GM19438 (cell line): ENCODE measurements around the gene ACTR3C.

Experiments used
- ATAC-seq: cut with Tn5 transposase; IDR thresholded peaks from one replicate; pipeline ENCODE4 v1.9.1; 2021; ENCODE audit warnings: low read depth; ENCODE audit not compliant: unreplicated experiment

Gene ACTR3C

DNA sequence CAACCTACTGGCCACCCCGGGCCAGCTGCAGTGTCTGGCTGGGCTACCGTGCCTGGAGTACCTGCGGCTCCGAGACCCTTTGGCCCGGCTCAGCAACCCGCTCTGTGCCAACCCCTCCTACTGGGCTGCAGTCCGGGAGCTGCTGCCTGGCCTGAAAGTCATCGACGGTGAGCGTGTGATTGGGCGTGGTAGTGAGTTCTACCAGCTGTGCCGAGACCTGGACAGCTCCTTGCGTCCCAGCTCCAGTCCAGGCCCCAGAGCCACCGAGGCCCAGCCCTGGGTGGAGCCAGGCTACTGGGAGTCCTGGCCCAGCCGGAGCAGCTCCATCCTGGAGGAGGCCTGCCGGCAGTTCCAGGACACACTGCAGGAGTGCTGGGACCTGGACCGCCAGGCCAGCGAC lies 13.8 kb upstream of the ACTR3C start:
- ATAC-seq: no peak

- ATAC-seq: no peak
Measured at GRCh38 chr7:150336746-150337145, 13.4 kb upstream of the ACTR3C start.

GRCh38 chr7:150335774-150336112 lies 12.4 kb upstream of the ACTR3C start:
- no peak for ATAC-seq

- ATAC-seq: no peak
Measured at GRCh38 chr7:150335108-150335773, 11.9 kb upstream of the ACTR3C start.

DNA sequence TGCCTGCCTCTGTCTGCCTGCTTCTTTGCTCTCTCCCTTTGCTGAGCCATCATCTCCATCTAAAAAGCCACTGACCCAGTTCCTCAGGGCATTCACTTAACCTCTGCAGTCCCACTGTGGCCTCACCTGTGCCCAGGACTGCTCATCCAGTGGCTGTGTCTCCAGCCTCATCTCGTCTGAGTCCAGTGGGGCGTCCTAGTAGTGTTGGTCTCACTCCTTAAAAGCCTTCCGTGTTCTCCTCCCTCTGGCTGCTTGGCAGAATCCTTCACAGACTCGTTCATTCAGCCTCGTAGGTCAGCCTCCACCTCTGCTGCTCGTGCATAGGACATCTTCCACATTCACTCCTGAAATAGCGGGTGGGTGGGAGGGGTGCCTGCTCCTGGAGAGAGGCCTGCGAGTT lies 10.8 kb upstream of the ACTR3C start:
- no peak for ATAC-seq

- no peak for ATAC-seq
Measured at GRCh38 chr7:150333659-150334058, 10.3 kb upstream of the ACTR3C start.

GRCh38 chr7:150332852-150333635 lies 9.7 kb upstream of the ACTR3C start:
- ATAC-seq: no peak

GRCh38 chr7:150330211-150330885 lies 7.0 kb upstream of the ACTR3C start:
- ATAC-seq: no peak

- ATAC-seq: no peak
Measured at GRCh38 chr7:150329331-150330120, 6.2 kb upstream of the ACTR3C start.

GRCh38 chr7:150327308-150327707 lies 4.0 kb upstream of the ACTR3C start:
- no peak for ATAC-seq

DNA sequence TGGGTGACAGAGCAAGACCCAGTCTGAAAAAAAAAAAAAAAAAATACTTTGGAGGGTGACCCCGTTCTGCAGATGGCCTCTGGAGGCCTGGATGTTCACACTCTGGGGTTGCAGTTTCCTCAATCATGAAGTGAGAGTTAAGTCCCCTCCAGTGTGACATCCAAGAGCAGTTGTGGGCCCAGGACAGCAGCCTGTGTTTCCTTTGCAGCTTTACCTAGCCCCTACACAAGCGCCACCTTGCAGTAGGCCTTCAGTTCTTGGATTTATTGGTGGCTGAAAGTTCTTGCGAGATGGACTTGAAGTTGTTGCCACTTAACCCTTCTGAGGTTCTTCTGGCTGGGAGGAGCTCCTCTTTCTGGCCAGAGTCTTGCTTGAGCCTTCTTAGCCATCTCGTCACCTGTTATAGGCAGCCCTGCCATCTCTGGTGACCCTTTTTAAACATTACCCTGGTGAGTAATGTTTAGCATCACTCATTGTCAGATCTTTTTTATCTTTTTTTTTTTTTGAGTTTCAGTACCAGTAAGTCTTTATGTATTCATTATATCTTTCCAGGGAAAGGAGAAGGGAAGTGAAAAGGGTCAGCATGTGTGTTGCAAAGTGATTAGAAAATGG lies 3.4 kb upstream of the ACTR3C start:
- ATAC-seq: no peak

DNA sequence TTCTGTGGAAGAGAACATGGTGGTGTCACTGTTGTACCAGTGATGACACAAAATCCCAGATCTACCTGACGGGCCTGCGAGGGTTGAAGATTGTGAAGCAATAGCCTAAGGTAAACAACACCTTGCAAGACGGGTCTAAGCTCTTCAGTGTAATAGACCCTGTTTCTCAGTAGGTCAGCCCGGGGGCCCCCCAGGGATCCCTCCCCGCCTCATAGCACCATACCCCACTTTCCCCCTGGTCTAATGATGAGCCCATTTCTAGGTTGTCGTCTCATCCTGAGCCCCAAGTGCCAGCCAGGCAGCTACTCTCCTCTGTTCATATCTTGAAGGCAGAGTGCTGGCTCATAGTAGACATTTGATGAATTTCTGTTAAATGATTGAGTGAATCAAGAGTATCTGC lies 2.6 kb upstream of the ACTR3C start:
- no peak for ATAC-seq

- ATAC-seq: no peak
Measured at GRCh38 chr7:150325110-150325611, 1.8 kb upstream of the ACTR3C start.

- no peak for ATAC-seq
Measured at GRCh38 chr7:150324373-150324961, 1.1 kb upstream of the ACTR3C start.

- peak; percentile 22 for ATAC-seq
Measured at GRCh38 chr7:150323682-150324372, 482 bp upstream of the ACTR3C start.

DNA sequence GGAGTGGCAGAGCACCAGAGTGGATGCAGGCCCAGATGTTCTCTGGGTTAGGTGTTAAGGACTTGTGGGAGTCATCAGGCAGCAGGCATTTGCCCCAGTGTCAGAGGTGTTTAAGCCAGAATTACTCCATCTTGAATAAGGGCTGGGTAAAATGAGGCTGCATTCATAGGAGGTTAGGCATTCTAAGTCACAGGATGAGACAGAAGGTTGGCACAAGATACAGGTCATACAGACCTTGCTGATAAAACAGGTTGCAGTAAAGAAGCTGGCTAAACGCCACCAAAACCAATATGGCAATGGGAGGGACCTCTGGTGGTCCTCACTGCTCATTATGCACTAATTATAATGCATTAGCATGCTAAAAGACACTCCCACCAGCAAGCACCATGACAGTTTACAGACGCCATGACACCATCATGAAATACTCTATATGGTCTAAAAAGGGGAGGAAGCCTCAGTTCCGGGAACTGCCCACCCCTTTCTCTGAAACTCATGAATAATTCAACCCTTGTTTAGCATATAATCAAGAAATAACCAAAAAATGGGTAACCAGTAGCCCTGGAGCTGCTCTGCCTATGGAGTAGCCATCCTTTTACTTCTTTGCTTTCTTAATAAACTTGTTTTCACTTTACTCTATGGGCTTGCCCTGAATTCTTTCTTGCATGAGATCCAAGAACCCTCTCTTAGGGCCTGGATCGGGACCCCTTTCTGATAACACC lies 1.1 kb downstream of the ACTR3C start:
- no peak for ATAC-seq

GRCh38 chr7:150321788-150322113 lies 1.6 kb downstream of the ACTR3C start:
- ATAC-seq: no peak

GRCh38 chr7:150317748-150318444 lies 5.4 kb downstream of the ACTR3C start:
- no peak for ATAC-seq
